ENCODE results near the gene HPD.
A peak's percentile ranks its signal among the peaks of the same experiment; 100 is the strongest.
"Not testable (repeated sequence)": the region's sequence is repeated elsewhere in the genome, so short reads cannot be mapped to it uniquely, and the experiment has no call there.

HPD gene

DNA sequence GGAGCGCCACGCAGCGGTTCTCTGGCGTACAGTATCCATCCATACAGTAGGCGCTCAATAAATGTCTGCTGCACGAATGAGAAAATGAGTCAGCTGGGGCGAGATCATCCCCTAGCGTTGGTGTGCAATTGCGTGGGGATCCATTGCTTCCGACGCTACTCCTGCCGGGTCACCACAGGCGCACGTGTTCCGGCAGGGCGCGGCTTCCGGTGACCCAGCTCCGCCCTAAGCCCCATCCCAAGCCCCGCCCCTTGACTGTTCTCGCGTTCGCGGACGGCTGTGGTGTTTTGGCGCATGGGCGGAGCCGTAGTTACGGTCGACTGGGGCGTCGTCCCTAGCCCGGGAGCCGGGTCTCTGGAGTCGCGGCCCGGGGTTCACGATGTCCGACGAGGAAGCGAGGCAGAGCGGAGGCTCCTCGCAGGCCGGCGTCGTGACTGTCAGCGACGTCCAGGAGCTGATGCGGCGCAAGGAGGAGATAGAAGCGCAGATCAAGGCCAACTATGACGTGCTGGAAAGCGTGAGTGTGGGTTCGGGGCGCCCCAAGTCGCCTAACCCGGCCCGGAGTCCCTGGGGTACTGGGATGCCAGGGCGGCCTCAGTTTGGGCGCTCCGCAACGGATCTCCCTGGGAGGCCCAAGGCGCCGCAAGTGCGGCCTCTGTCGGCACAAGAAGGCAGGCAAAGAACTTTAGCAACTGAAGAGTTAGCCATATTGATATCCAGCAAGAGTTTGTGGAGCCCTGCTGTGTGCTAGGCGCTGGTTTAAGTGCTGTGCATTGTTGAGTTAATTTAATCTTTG is 30.0 kb upstream of the HPD start, which contains the start of gene PSMD9:
TSS of gene PSMD9 (plus strand) at position 313 of the 796 bp plus-strand sequence. CDS start at position 380, 67 bp downstream.
- TF ChIP-seq, protein P1, sequence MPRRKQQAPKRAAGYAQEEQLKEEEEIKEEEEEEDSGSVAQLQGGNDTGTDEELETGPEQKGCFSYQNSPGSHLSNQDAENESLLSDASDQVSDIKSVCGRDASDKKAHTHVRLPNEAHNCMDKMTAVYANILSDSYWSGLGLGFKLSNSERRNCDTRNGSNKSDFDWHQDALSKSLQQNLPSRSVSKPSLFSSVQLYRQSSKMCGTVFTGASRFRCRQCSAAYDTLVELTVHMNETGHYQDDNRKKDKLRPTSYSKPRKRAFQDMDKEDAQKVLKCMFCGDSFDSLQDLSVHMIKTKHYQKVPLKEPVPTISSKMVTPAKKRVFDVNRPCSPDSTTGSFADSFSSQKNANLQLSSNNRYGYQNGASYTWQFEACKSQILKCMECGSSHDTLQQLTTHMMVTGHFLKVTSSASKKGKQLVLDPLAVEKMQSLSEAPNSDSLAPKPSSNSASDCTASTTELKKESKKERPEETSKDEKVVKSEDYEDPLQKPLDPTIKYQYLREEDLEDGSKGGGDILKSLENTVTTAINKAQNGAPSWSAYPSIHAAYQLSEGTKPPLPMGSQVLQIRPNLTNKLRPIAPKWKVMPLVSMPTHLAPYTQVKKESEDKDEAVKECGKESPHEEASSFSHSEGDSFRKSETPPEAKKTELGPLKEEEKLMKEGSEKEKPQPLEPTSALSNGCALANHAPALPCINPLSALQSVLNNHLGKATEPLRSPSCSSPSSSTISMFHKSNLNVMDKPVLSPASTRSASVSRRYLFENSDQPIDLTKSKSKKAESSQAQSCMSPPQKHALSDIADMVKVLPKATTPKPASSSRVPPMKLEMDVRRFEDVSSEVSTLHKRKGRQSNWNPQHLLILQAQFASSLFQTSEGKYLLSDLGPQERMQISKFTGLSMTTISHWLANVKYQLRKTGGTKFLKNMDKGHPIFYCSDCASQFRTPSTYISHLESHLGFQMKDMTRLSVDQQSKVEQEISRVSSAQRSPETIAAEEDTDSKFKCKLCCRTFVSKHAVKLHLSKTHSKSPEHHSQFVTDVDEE (CRISPR knock-in tag; IDR thresholded peaks at IDR 0.05) = peak; percentile 83
- TF ChIP-seq ARNTL (CRISPR knock-in tag; IDR thresholded peaks at IDR 0.05; ENCODE audit: borderline replicate concordance, low read depth) (no peak), ZFP3 (CRISPR knock-in tag; IDR thresholded peaks at IDR 0.05) (peak; percentile 72; the same call in 1 of the 2 replicates), PPARA (CRISPR knock-in tag; IDR thresholded peaks at IDR 0.05; ENCODE audit: borderline replicate concordance) (no peak), SNAI2 (CRISPR knock-in tag; IDR thresholded peaks at IDR 0.05) (no peak), ESRRG (CRISPR knock-in tag; IDR thresholded peaks at IDR 0.05) (no peak), TCF4 (CRISPR knock-in tag; IDR thresholded peaks at IDR 0.05; ENCODE audit: borderline replicate concordance) (no peak), RARB (CRISPR knock-in tag; IDR thresholded peaks at IDR 0.05) (no peak), GLIS3 (CRISPR knock-in tag; IDR thresholded peaks at IDR 0.05) (no peak), ZFP30 (CRISPR knock-in tag; IDR thresholded peaks at IDR 0.05) (no peak), CSDC2 (CRISPR knock-in tag; IDR thresholded peaks at IDR 0.05) (peak; percentile 68; the same call in 1 of the 2 replicates), ZNF70 (CRISPR knock-in tag; IDR thresholded peaks at IDR 0.05) (no peak), TOX (CRISPR knock-in tag; IDR thresholded peaks at IDR 0.05; ENCODE audit: borderline replicate concordance) (no peak)
- TF ChIP-seq, protein P2, sequence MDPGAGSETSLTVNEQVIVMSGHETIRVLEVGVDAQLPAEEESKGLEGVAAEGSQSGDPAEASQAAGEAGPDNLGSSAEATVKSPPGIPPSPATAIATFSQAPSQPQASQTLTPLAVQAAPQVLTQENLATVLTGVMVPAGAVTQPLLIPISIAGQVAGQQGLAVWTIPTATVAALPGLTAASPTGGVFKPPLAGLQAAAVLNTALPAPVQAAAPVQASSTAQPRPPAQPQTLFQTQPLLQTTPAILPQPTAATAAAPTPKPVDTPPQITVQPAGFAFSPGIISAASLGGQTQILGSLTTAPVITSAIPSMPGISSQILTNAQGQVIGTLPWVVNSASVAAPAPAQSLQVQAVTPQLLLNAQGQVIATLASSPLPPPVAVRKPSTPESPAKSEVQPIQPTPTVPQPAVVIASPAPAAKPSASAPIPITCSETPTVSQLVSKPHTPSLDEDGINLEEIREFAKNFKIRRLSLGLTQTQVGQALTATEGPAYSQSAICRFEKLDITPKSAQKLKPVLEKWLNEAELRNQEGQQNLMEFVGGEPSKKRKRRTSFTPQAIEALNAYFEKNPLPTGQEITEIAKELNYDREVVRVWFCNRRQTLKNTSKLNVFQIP (CRISPR knock-in tag; IDR thresholded peaks at IDR 0.05; ENCODE audit: borderline replicate concordance, low read depth) = no peak
- TF ChIP-seq, protein P3, sequence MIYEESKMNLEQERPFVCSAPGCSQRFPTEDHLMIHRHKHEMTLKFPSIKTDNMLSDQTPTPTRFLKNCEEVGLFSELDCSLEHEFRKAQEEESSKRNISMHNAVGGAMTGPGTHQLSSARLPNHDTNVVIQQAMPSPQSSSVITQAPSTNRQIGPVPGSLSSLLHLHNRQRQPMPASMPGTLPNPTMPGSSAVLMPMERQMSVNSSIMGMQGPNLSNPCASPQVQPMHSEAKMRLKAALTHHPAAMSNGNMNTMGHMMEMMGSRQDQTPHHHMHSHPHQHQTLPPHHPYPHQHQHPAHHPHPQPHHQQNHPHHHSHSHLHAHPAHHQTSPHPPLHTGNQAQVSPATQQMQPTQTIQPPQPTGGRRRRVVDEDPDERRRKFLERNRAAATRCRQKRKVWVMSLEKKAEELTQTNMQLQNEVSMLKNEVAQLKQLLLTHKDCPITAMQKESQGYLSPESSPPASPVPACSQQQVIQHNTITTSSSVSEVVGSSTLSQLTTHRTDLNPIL (CRISPR knock-in tag; IDR thresholded peaks at IDR 0.05; ENCODE audit: low read depth) = no peak
- TF ChIP-seq, protein P4, sequence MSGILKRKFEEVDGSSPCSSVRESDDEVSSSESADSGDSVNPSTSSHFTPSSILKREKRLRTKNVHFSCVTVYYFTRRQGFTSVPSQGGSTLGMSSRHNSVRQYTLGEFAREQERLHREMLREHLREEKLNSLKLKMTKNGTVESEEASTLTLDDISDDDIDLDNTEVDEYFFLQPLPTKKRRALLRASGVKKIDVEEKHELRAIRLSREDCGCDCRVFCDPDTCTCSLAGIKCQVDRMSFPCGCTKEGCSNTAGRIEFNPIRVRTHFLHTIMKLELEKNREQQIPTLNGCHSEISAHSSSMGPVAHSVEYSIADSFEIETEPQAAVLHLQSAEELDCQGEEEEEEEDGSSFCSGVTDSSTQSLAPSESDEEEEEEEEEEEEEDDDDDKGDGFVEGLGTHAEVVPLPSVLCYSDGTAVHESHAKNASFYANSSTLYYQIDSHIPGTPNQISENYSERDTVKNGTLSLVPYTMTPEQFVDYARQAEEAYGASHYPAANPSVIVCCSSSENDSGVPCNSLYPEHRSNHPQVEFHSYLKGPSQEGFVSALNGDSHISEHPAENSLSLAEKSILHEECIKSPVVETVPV (CRISPR knock-in tag; IDR thresholded peaks at IDR 0.05) = no peak
- TF ChIP-seq, protein P5, sequence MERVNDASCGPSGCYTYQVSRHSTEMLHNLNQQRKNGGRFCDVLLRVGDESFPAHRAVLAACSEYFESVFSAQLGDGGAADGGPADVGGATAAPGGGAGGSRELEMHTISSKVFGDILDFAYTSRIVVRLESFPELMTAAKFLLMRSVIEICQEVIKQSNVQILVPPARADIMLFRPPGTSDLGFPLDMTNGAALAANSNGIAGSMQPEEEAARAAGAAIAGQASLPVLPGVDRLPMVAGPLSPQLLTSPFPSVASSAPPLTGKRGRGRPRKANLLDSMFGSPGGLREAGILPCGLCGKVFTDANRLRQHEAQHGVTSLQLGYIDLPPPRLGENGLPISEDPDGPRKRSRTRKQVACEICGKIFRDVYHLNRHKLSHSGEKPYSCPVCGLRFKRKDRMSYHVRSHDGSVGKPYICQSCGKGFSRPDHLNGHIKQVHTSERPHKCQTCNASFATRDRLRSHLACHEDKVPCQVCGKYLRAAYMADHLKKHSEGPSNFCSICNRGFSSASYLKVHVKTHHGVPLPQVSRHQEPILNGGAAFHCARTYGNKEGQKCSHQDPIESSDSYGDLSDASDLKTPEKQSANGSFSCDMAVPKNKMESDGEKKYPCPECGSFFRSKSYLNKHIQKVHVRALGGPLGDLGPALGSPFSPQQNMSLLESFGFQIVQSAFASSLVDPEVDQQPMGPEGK (CRISPR knock-in tag; IDR thresholded peaks at IDR 0.05; ENCODE audit: borderline replicate concordance) = no peak
- ATAC-seq = peak; percentile 95

DNA sequence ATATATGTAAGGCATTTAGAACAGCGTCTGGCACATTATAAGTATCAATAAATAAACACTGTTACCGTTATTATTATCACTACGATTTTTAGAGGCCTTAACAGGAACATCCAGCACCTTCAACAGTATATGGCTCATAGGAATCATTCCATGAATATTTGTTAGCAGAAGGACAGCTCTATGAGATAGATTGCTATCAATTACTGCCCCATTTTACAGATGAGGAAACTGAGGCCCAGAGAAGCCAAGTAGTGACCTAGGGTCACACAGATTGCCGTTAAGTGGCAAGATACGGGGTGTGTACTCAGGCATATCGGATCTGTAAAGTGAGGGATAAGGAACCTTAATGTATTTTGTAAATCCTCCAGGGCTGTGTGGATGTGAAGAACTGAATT is 29.4 kb upstream of the HPD start:
- TF ChIP-seq BACH2 (CRISPR knock-in tag; IDR thresholded peaks at IDR 0.05; ENCODE audit: borderline replicate concordance) (no peak), SNAI2 (CRISPR knock-in tag; IDR thresholded peaks at IDR 0.05) (no peak), ZFP30 (CRISPR knock-in tag; IDR thresholded peaks at IDR 0.05) (no peak)
- TF ChIP-seq, protein P5 (CRISPR knock-in tag; IDR thresholded peaks at IDR 0.05; ENCODE audit: borderline replicate concordance) = no peak
- ATAC-seq = no peak

DNA sequence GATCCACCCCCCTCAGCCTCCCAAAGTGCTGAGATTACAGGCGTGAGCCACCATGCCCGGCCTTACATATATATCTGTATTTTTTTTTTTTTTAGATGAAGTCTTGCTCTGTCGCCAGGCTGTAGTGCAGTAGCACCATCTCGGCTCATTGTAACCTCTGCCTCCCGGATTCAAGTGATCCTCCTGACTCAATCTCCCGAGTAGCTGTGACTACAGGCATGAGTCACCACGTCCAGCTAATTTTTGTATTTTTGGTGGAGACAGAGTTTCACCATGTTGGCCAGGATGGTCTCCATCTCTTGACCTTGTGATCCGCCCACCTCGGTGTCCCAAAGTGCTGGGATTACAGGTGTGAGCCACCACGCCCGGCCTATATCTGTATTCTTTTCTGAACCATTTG is 26.5 kb upstream of the HPD start:
- ATAC-seq = not testable (repeated sequence)
